GM18498 (cell line): Measurements from ENCODE around the gene SERPIND1.
"Not testable (repeated sequence)": the region's sequence is repeated elsewhere in the genome, so short reads cannot be mapped to it uniquely, and the experiment has no call there.

Experiments used
- ATAC-seq: cut with Tn5 transposase; IDR thresholded peaks from one replicate; pipeline ENCODE4 v1.9.1; 2021; ENCODE audit warnings: mild to moderate bottlenecking, moderate library complexity; ENCODE audit not compliant: unreplicated experiment

Gene SERPIND1

GRCh38 chr22:20773793-20774212 is at the start of gene SERPIND1:
Gene SERPIND1, plus strand, starts transcription at chr22:20774113. Its CDS starts 5,200 bp downstream, at chr22:20779313.
- ATAC-seq, result no peak

- ATAC-seq, result no peak
Measured at GRCh38 chr22:20724676-20725454, 49.0 kb upstream of the SERPIND1 start.

GRCh38 chr22:20725987-20726558 is 47.8 kb upstream of the SERPIND1 start:
- no peak for ATAC-seq

GRCh38 chr22:20727118-20728015 is 46.5 kb upstream of the SERPIND1 start:
- no peak for ATAC-seq

- no peak for ATAC-seq
Measured at GRCh38 chr22:20728523-20729190, 45.3 kb upstream of the SERPIND1 start.

- ATAC-seq, result no peak
Measured at GRCh38 chr22:20729194-20729593, 44.7 kb upstream of the SERPIND1 start.

- ATAC-seq, result not testable (repeated sequence)
Measured at GRCh38 chr22:20732431-20732830, 41.5 kb upstream of the SERPIND1 start.

GRCh38 chr22:20735356-20736162 is 38.4 kb upstream of the SERPIND1 start:
- not testable (repeated sequence) for ATAC-seq

- not testable (repeated sequence) for ATAC-seq
Measured at GRCh38 chr22:20736891-20737290, 37.0 kb upstream of the SERPIND1 start.

GRCh38 chr22:20738394-20739089 is 35.4 kb upstream of the SERPIND1 start:
- ATAC-seq, result no peak

- ATAC-seq, result no peak
Measured at GRCh38 chr22:20740222-20740951, 33.5 kb upstream of the SERPIND1 start.

GRCh38 chr22:20741008-20741633 is 32.8 kb upstream of the SERPIND1 start:
- ATAC-seq, result no peak

GRCh38 chr22:20741634-20742581 is 32.0 kb upstream of the SERPIND1 start:
- ATAC-seq, result no peak

GRCh38 chr22:20742764-20743163 is 31.1 kb upstream of the SERPIND1 start:
- ATAC-seq, result no peak

- no peak for ATAC-seq
Measured at GRCh38 chr22:20744456-20744855, 29.5 kb upstream of the SERPIND1 start.

GRCh38 chr22:20745119-20745518 is 28.8 kb upstream of the SERPIND1 start:
- no peak for ATAC-seq
